IPS-20b (cell line): Measurements from ENCODE around the gene CRADD.
A peak's percentile ranks its signal among the peaks of the same experiment; 100 is the strongest.

Experiments
- H3K27ac ChIP-seq: one replicate; pipeline ENCODE4 v1.5.1; 2013; ENCODE audit warnings: low read length
- H3K27me3 ChIP-seq: 2 replicates; pipeline ENCODE4 v1.6.1; 2013; ENCODE audit warnings: mild to moderate bottlenecking, low read length, inconsistent platforms; ENCODE audit not compliant: insufficient read depth
- H3K36me3 ChIP-seq: 2 replicates; pipeline ENCODE4 v1.6.1; 2013; ENCODE audit warnings: low read depth, mild to moderate bottlenecking, inconsistent platforms, low read length, moderate library complexity; ENCODE audit not compliant: insufficient read depth
- H3K4me1 ChIP-seq: 2 replicates; pipeline ENCODE4 v1.6.1; 2013; ENCODE audit warnings: mild to moderate bottlenecking, control low read depth, inconsistent platforms, low read length, moderate library complexity; ENCODE audit not compliant: insufficient read depth
- H3K4me3 ChIP-seq: 2 replicates; pipeline ENCODE4 v1.5.1; 2013; ENCODE audit warnings: mild to moderate bottlenecking, low read length, inconsistent platforms
- H3K9ac ChIP-seq: 2 replicates; pipeline ENCODE4 v1.6.1; 2013; ENCODE audit warnings: low read depth, mild to moderate bottlenecking, inconsistent platforms, low read length, moderate library complexity
- H3K9me3 ChIP-seq: 2 replicates; pipeline ENCODE4 v1.6.1; 2013; ENCODE audit warnings: mild to moderate bottlenecking, low read depth, low read length, inconsistent platforms; ENCODE audit not compliant: insufficient read depth

The CRADD gene

GRCh38 chr12:93696462-93696861 lies 19.3 kb downstream of the CRADD start:
- Histone ChIP-seq H3K4me3 (no peak overlapping the region), H3K27me3 (no peaks in the 10 kb centered on the region), H3K4me1 (peaks cover 27% of the 10 kb centered on the region), H3K9me3 (no peaks in the 10 kb centered on the region), H3K9ac (no peak overlapping the region), H3K27ac (no peak overlapping the region), H3K36me3 (no peaks in the 10 kb centered on the region)

- H3K36me3 ChIP-seq, result no peaks in the 10 kb centered on the region
- H3K9me3 ChIP-seq, result no peaks in the 10 kb centered on the region
- H3K27ac ChIP-seq, result peak overlapping the region; percentile 70
- no peaks in the 10 kb centered on the region for H3K27me3 ChIP-seq
- H3K9ac ChIP-seq, result peak overlapping the region; percentile 67; the same call in 1 of the 2 replicates
- H3K4me1 ChIP-seq, result peaks cover 32% of the 10 kb centered on the region
- peak overlapping the region; percentile 48; the same call in 1 of the 2 replicates for H3K4me3 ChIP-seq
Measured at GRCh38 chr12:93698307-93699092, 21.3 kb downstream of the CRADD start.

- Histone ChIP-seq H3K36me3 (no peaks in the 10 kb centered on the region), H3K27ac (peak overlapping the region; percentile 70), H3K9ac (peak overlapping the region; percentile 67; the same call in 1 of the 2 replicates), H3K4me1 (peaks cover 32% of the 10 kb centered on the region), H3K4me3 (peak overlapping the region; percentile 48), H3K9me3 (no peaks in the 10 kb centered on the region), H3K27me3 (no peaks in the 10 kb centered on the region)
Measured at GRCh38 chr12:93699271-93700145, 22.3 kb downstream of the CRADD start.

- Histone ChIP-seq H3K27me3 (no peaks in the 10 kb centered on the region), H3K27ac (no peak overlapping the region), H3K36me3 (no peaks in the 10 kb centered on the region), H3K9me3 (no peaks in the 10 kb centered on the region), H3K4me3 (no peak overlapping the region), H3K4me1 (peaks cover 30% of the 10 kb centered on the region), H3K9ac (no peak overlapping the region)
Measured at GRCh38 chr12:93702707-93703315, 25.6 kb downstream of the CRADD start.

- Histone ChIP-seq H3K9me3 (no peaks in the 10 kb centered on the region), H3K4me1 (peaks cover 16% of the 10 kb centered on the region)
Measured at GRCh38 chr12:93704122-93704521, 26.9 kb downstream of the CRADD start.

GRCh38 chr12:93704625-93705024 lies 27.4 kb downstream of the CRADD start:
- Histone ChIP-seq H3K4me3 (no peak overlapping the region), H3K36me3 (no peaks in the 10 kb centered on the region), H3K4me1 (peaks cover 11% of the 10 kb centered on the region), H3K9ac (no peak overlapping the region), H3K27ac (no peak overlapping the region), H3K27me3 (no peaks in the 10 kb centered on the region), H3K9me3 (peaks cover 4% of the 10 kb centered on the region)

More at GRCh38 chr12:93704122-93704521, 26.9 kb downstream of the CRADD start:
- Histone ChIP-seq H3K9ac (no peak overlapping the region), H3K27me3 (no peaks in the 10 kb centered on the region), H3K36me3 (no peaks in the 10 kb centered on the region), H3K4me3 (no peak overlapping the region), H3K27ac (no peak overlapping the region)

GRCh38 chr12:93705237-93705636 lies 28.1 kb downstream of the CRADD start:
- no peaks in the 10 kb centered on the region for H3K36me3 ChIP-seq
- peaks cover 10% of the 10 kb centered on the region for H3K9me3 ChIP-seq
- no peak overlapping the region for H3K9ac ChIP-seq

GRCh38 chr12:93706387-93706786 lies 29.2 kb downstream of the CRADD start:
- Histone ChIP-seq H3K9ac (no peak overlapping the region), H3K4me3 (no peak overlapping the region), H3K27ac (no peak overlapping the region), H3K4me1 (peaks cover 5% of the 10 kb centered on the region; the same call in 1 of the 2 replicates), H3K9me3 (peaks cover 10% of the 10 kb centered on the region), H3K36me3 (no peaks in the 10 kb centered on the region), H3K27me3 (no peaks in the 10 kb centered on the region)

More at GRCh38 chr12:93705237-93705636, 28.1 kb downstream of the CRADD start:
- no peak overlapping the region for H3K4me3 ChIP-seq
- no peaks in the 10 kb centered on the region for H3K27me3 ChIP-seq
- no peak overlapping the region for H3K27ac ChIP-seq
- peaks cover 5% of the 10 kb centered on the region; the same call in 1 of the 2 replicates for H3K4me1 ChIP-seq

- Histone ChIP-seq H3K36me3 (no peaks in the 10 kb centered on the region), H3K4me1 (0 out of 2 replicates have a peak, but pooled peaks cover 3% of the 10 kb centered on the region), H3K9ac (no peak overlapping the region), H3K9me3 (peaks cover 10% of the 10 kb centered on the region), H3K4me3 (no peak overlapping the region), H3K27me3 (no peaks in the 10 kb centered on the region), H3K27ac (no peak overlapping the region)
Measured at GRCh38 chr12:93706824-93707223, 29.6 kb downstream of the CRADD start.

GRCh38 chr12:93707836-93708235 lies 30.7 kb downstream of the CRADD start:
- no peaks in the 10 kb centered on the region for H3K4me1 ChIP-seq

GRCh38 chr12:93708952-93709351 lies 31.8 kb downstream of the CRADD start:
- H3K27me3 ChIP-seq, result no peaks in the 10 kb centered on the region
- no peaks in the 10 kb centered on the region for H3K36me3 ChIP-seq
- H3K9ac ChIP-seq, result no peak overlapping the region
- H3K27ac ChIP-seq, result no peak overlapping the region
- H3K4me1 ChIP-seq, result no peaks in the 10 kb centered on the region
- H3K9me3 ChIP-seq, result peaks cover 10% of the 10 kb centered on the region
- H3K4me3 ChIP-seq, result no peak overlapping the region

More at GRCh38 chr12:93707836-93708235, 30.7 kb downstream of the CRADD start:
- peaks cover 10% of the 10 kb centered on the region for H3K9me3 ChIP-seq
- no peaks in the 10 kb centered on the region for H3K27me3 ChIP-seq
- H3K36me3 ChIP-seq, result no peaks in the 10 kb centered on the region
- H3K9ac ChIP-seq, result no peak overlapping the region
- no peak overlapping the region for H3K27ac ChIP-seq
- H3K4me3 ChIP-seq, result no peak overlapping the region
